Activated CD8-positive, alpha-beta memory T cell treated with anti-CD3 and anti-CD28 coated beads, Interleukin-2, amount 50 U/mL, for 48 hours (primary cell): ENCODE measurements around the gene SLC52A1.
"Not testable (repeated sequence)": the region's sequence is repeated elsewhere in the genome, so short reads cannot be mapped to it uniquely, and the experiment has no call there.

Experiments
- DNase-seq: peaks from one replicate; pipeline ENCODE4 v3.0.0-alpha.2; 2020

Gene SLC52A1

GRCh38 chr17:5030168-5030567 lies 5.1 kb downstream of the SLC52A1 start:
- not testable (repeated sequence) for DNase-seq

GRCh38 chr17:5027916-5028315 lies 7.3 kb downstream of the SLC52A1 start:
- DNase-seq = no peak

DNA sequence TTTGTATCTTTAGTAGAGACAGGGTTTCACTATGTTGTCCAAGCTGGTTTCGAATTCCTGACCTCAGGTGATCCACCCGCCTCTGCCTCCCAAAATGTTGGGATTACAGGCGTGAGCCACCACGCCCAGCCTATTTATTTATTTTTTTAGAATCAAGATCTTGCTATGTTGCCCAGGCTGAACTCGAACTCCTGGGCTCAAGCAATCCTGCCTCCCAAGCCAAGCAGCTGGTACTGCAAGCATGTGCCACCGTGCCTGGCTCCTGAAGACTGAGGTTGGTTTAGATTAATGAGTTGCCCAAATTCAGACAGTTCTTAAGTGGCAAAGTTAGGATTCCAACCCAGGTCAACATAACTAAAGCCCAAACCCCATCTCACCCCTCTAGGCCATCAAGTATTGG lies 7.9 kb downstream of the SLC52A1 start:
- no peak for DNase-seq

DNA sequence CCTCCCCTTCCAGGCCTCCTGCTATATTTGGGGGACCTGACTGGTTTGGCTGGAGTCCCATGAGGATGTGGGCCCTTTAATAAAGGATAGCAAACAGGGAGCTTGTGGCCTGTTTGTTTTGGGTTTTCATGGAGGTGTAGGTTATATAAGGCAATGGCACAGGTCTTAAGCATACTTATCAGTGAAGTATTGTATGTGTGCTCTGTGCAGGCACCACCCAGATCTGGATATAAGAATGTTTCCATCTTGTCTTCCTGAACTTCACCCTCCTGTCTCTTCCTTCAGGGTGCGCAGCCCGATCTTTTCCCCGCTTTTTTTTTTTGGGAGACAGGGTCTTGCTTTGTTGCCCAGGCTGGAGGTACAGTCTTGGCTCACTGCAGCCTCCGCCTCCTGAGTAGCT lies 10.6 kb downstream of the SLC52A1 start:
- DNase-seq = no peak

GRCh38 chr17:5023588-5024147 lies 11.6 kb downstream of the SLC52A1 start:
- no peak for DNase-seq

- no peak for DNase-seq
Observed at GRCh38 chr17:5022171-5022711, 13.0 kb downstream of the SLC52A1 start.

- no peak for DNase-seq
Observed at GRCh38 chr17:5020502-5021023, 14.7 kb downstream of the SLC52A1 start.

- no peak for DNase-seq
Observed at GRCh38 chr17:5019475-5019956, 15.7 kb downstream of the SLC52A1 start.

GRCh38 chr17:5014357-5014756 lies 20.9 kb downstream of the SLC52A1 start:
- DNase-seq = no peak

GRCh38 chr17:5011928-5012327 lies 23.3 kb downstream of the SLC52A1 start:
- no peak for DNase-seq

- DNase-seq = no peak
Observed at GRCh38 chr17:5003214-5003867, 31.9 kb downstream of the SLC52A1 start.

DNA sequence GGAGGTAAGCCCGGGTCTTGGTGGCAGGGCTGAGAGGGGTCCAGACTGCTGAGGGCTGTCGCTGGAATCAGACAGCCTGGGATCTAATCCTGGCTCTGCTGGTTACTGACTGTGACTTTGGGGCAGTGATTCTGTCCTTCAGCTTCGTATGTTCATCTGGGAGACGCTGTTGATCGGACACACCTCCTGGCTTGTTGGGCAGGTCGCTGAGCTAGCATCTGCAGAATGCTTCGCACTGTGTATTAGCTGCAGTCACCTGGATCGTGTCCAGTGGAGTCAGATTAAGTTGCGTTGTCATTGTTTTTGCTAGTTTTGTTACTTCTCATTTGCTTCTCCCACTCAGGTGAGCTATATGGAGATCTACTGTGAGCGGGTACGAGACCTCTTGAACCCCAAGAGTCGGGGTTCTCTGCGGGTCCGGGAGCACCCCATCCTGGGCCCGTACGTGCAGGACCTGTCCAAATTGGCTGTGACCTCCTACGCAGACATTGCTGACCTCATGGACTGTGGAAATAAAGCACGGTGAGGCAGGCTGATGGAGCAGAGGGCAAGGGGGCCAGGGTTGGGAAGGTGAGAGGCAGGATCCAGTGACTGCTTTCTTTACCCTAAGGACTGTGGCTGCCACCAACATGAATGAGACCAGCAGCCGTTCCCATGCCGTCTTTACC lies 33.0 kb downstream of the SLC52A1 start:
- no peak for DNase-seq

DNA sequence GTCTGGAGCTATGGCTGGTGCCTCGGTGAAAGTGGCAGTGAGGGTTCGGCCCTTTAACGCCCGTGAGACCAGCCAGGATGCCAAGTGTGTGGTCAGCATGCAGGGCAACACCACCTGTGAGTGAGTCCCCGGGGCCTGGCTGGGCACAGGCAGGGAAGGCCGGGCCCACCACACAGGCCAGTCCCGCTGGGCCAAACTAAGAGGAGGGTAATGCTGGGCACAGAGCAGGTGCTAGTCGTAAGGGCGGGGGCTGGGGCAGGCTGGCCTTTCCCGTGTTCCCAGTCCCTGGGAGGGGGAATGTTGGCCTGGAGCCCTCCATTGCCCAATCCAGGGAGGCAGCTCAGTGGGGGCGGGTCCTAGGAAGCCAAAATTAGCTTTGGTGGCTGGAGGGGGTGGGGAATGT lies 35.0 kb downstream of the SLC52A1 start:
- DNase-seq = no peak

GRCh38 chr17:4999430-5000093 lies 35.7 kb downstream of the SLC52A1 start:
- no peak for DNase-seq

DNA sequence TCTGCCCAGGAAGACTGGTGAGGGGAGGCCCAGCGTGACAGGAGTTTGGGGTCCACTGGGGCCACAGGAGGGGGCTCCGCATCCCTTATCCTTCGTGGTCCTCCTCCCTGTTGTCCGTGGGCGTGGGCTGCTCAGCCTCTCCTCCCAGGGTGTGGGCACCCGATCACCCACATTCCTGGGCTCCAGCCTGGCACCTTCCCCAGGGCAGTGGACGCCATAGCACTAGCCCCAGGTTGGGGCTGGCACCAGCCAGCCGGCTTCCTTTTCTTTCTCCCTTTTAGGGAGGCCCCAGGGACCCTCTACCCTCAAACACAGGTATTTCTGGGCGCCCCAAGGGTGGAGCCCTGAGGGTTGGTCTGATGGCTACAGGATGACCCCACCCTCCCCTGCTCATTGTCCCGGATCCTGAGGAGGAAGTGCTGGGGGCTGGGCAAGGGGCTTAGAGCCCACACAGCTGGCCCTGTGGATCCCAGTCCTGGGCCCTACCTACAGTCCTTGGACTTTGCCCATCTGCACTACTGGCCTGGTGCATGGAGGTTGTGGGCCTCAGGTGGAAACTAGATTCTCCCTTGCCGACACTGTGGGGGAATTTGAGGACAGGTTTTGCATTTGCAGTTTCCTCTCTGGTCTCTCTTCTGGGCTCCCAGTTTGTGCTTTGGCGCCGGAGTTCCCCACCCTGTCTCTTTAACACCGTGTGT lies 36.3 kb downstream of the SLC52A1 start:
- no peak for DNase-seq

- DNase-seq = peak; percentile 71
Observed at GRCh38 chr17:4998027-4998731, 37.0 kb downstream of the SLC52A1 start.

DNA sequence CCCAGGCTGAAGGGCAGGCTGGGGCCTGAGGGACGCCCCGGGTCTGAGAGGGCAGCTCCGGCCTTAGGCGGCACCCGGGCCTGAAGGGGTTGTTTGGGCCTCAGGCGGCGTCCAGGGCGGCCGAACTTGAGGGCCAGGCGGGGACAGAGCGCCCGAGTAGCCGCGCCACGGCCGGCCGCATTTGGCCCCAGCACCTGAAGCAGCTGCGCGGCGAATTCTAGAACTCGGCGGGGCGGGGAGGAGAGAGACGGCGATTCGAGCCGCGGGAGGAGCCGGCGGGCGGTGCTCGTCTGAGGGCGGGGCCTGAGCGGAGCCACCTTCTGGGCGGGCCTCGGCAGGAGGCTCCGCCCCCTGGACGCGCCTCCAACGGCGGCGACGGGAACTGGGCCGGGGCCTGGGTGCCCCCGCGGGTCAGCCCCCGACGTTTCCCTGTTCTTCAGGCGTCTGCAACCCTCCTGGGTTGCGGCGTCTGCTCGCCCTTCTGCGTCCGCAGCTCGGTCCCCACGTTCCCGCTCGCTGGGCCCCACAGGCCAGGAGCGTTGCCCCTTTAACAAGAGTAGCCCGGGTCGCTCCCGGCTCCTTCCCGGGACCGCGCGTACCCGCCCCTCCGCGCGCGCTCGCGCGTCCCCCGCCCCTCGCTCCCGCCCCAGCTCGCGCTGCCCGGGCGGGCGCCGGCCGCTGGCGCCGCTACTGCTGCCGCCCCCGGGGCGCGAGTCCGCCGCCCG lies 37.8 kb downstream of the SLC52A1 start, which contains the start of the genes INCA1 and KIF1C:
Gene INCA1, minus strand, starts transcription at position 221 of the 725 bp plus-strand sequence. CDS start 3,085 bp downstream, outside the sequence.
Gene KIF1C, plus strand, starts transcription at position 649 of the 725 bp plus-strand sequence. CDS start 2,297 bp downstream, outside the sequence.
- DNase-seq = peak; percentile 93

DNA sequence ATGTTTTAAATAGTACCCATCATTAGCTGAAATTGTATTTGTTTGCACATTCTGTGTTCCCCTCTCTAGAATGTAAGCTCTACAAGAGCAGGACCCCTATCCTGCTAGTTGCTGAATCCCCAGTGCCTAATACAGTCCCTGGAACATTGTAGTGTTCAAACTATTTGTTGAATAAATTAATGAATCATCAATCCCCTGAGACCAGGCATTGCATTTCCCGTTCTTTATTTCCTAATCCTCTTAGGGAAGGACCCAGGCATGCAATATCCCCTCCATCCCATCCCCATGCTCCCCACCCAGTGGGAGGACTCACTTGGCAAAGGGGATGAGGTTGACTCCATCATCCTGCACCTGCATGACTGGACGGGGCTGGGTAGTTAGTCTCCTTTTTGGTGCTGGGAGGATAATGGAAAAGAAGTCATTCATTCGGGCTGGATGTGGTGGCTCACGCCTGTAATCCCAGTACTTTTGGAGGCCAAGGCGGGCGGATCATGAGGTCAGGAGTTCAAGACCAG lies 41.1 kb downstream of the SLC52A1 start:
- no peak for DNase-seq

DNA sequence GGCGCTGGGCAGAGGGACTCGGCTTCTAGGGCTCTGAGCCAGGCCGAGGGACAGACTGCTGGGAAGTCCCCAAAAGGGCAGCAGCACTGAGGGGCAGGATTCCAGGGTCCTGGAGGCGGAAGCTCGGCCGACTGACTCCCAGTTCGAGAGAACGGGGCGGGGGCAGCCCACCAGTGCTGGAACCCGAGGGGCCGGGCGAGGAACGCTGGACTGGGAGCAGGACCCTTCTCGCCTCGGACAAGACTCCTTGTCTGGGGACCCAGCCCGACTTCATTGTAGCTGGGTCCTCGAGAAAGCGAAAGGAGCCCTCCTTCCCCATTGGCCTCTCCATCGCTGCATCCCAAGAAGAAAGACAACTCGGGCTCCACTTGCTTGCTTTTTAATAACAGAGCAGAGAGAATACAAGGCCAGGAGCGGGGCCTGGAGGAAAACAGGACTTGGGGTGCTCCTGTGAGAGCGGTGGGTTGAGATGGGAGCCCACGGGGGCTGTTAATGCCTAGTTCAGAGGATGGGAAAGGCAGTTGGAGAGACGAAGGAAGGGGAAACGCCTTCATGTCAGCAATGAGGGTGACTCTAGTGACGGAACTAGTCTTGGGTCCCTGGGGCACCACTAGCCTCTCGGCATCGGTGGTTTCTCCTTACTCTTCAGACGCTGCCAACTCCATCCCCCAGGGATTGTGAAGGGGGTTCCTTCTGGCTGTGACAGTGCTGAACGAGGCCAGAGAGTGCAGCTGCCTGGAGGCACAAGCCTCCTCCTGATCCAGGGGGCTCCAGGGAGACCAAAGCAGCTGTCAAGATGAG lies 47.3 kb downstream of the SLC52A1 start:
- DNase-seq = no peak
